B cell (primary cell): ENCODE measurements around the gene NUP214. TPM values are rescaled to one million over a fixed set of nuclear protein-coding genes. Genes with fewer than 3 reads are reported as not detected.

Experiments used
- ATAC-seq: fragments of 200-7000 bp; cut with Tn5 transposase; one replicate; pipeline ENCODE4 v1.10.0; 2021; ENCODE audit warnings: low read depth, mild to moderate bottlenecking, moderate number of reproducible peaks, moderate library complexity
- CTCF ChIA-PET: fragments of 350-600 bp; sonication (Branson Sonifier 250); formaldehyde crosslinking; loops from one replicate; lab custom pipeline; 2021; ENCODE audit warnings: antibody characterized with exemption, inconsistent platforms; lab: Charles Lee
- POLR2A ChIA-PET: fragments of 350-600 bp; sonication (Branson Sonifier 250); formaldehyde crosslinking; loops from one replicate; lab custom pipeline; 2021; ENCODE audit warnings: antibody characterized with exemption; lab: Charles Lee
- DNase-seq: peaks from one replicate; pipeline ENCODE4 v3.0.0; 2013
- H2AFZ ChIP-seq: 2 replicates; pipeline ENCODE4 v1.6.1; 2012; ENCODE audit warnings: mild to moderate bottlenecking, low read depth, low read length; ENCODE audit not compliant: insufficient read depth, poor library complexity, severe bottlenecking
- H3K27ac ChIP-seq, 2 donors: 1 replicate in 1 of 2; 2 replicates in 1 of 2; pipeline ENCODE4 v1.5.1; 2012 to 2013; ENCODE audit warnings: low read length in 2 of 2, mild to moderate bottlenecking in 2 of 2, moderate library complexity in 1 of 2
- H3K27me3 ChIP-seq, 4 experiments: fragments of 200-600 bp in 1 of 4; sonication (generic) in 1 of 4; replicated peaks in 1 of 4; 1 replicate in 2 of 4; 2 replicates in 2 of 4; pipeline versions ENCODE4 v1.6.1 to v1.7.0; 2013 to 2016; ENCODE audit warnings: low read length in 3 of 4, mild to moderate bottlenecking in 2 of 4, mixed read lengths in 1 of 4, moderate library complexity in 1 of 4; ENCODE audit not compliant: insufficient read depth in 4 of 4, control insufficient read depth in 3 of 4; ENCODE audit errors: control extremely low read depth in 1 of 4
- H3K36me3 ChIP-seq, 2 experiments: replicated peaks in 1 of 2; 1 replicate in 1 of 2; 2 replicates in 1 of 2; pipeline versions ENCODE4 v1.6.1 to v1.7.1; 2013; ENCODE audit warnings: low read length in 1 of 2; ENCODE audit not compliant: insufficient read depth in 2 of 2, control insufficient read depth in 1 of 2; ENCODE audit errors: control extremely low read depth in 1 of 2, extremely low read depth in 1 of 2
- H3K4me1 ChIP-seq, 2 donors: fragments of 200-600 bp in 1 of 2; sonication (generic) in 1 of 2; 1 replicate in 1 of 2; 2 replicates in 1 of 2; pipeline versions ENCODE4 v1.5.1 to v1.6.1; 2013 to 2017; ENCODE audit warnings: low read length in 2 of 2; ENCODE audit not compliant: control insufficient read depth in 2 of 2, insufficient read depth in 2 of 2
- H3K4me2 ChIP-seq: replicated peaks from 2 replicates; pipeline ENCODE3; 2012; ENCODE audit warnings: mild to moderate bottlenecking, low read depth, low read length; ENCODE audit not compliant: poor library complexity, severe bottlenecking
- H3K4me3 ChIP-seq, 5 experiments: fragments of 200-600 bp in 1 of 5; sonication (generic) in 1 of 5; 1 replicate in 3 of 5; 2 replicates in 2 of 5; pipeline versions ENCODE4 v1.5.1 to v1.7.0; 2011 to 2016; ENCODE audit warnings: low read length in 4 of 5, mild to moderate bottlenecking in 4 of 5, low read depth in 2 of 5, control low read depth in 1 of 5, moderate library complexity in 1 of 5; ENCODE audit not compliant: insufficient read depth in 1 of 5; ENCODE audit errors: control extremely low read depth in 1 of 5, extremely low read depth in 1 of 5
- H3K79me2 ChIP-seq: fragments of 200-600 bp; sonication (generic); one replicate; pipeline ENCODE4 v1.6.0; 2016; ENCODE audit warnings: low read length; ENCODE audit not compliant: control insufficient read depth, insufficient read depth
- H3K9ac ChIP-seq: fragments of 200-600 bp; sonication (generic); 2 replicates; pipeline ENCODE4 v1.6.1; 2017; ENCODE audit warnings: mild to moderate bottlenecking, low read length, moderate library complexity
- H3K9me3 ChIP-seq, 3 donors: one replicate each; pipeline versions ENCODE4 v1.6.1 to v1.7.1; 2013; ENCODE audit warnings: low read length in 2 of 3; ENCODE audit not compliant: control insufficient read depth in 2 of 3, insufficient read depth in 1 of 3; ENCODE audit errors: control extremely low read depth in 1 of 3
- H4K20me1 ChIP-seq: 2 replicates; pipeline ENCODE4 v1.6.0; 2012; ENCODE audit warnings: mild to moderate bottlenecking, low read length; ENCODE audit not compliant: insufficient read depth, control insufficient read depth, poor library complexity, severe bottlenecking
- H3K27ac Mint-ChIP-seq: one replicate; pipeline ENCODE4 v1.8.0; 2021; ENCODE audit warnings: mixed read lengths
- H3K27me3 Mint-ChIP-seq: one replicate; pipeline ENCODE4 v1.8.0; 2021; ENCODE audit warnings: mixed read lengths
- H3K4me1 Mint-ChIP-seq: one replicate; pipeline ENCODE4 v1.8.0; 2021; ENCODE audit warnings: mixed read lengths
- H3K4me3 Mint-ChIP-seq: one replicate; pipeline ENCODE4 v1.8.0; 2021; ENCODE audit warnings: mixed read lengths
- H3K9me3 Mint-ChIP-seq: one replicate; pipeline ENCODE4 v1.8.0; 2022; ENCODE audit warnings: mixed read lengths; ENCODE audit not compliant: insufficient read depth
- EZH2 ChIP-seq: IDR thresholded peaks from 2 replicates; pipeline ENCODE4 v1.6.1; 2012; ENCODE audit warnings: borderline replicate concordance, low read depth, mild to moderate bottlenecking, moderate library complexity, low read length; ENCODE audit not compliant: insufficient read depth, poor library complexity, severe bottlenecking
- WGBS: methylation state at CpG from one replicate; pipeline ENCODE4 v1.1.5; 2013; ENCODE audit warnings: missing lambda C conversion rate; ENCODE audit not compliant: insufficient coverage; 5-methylcytosine and 5-hydroxymethylcytosine counted together
- intact Hi-C: fragments of 100-400 bp; cut with micrococcal nuclease; formaldehyde crosslinking; loops from one replicate; pipeline ENCODE4 v1.10.0; 2022
- polyA plus RNA-seq: library from polyadenylated mRNA; depleted of rRNA; stranded (reverse); fragments of >200 nt; gene quantifications from 2 replicates; pipeline ENCODE4 v1.2.3, GENCODE V29; 2012
- total RNA-seq, 2 donors: library from RNA; stranded (reverse); fragments of 120-200 nt in 1 of 2; gene quantifications; 1 replicate in 1 of 2; 2 replicates in 1 of 2; pipeline versions ENCODE4 v1.2.3 to v1.2.4, GENCODE V29; 2013 to 2022
- TF ChIP-seq, protein P1 (sequence below): fragments of 200-600 bp; IDR thresholded peaks from one replicate; pipeline ENCODE4 v1.8.0; 2022; ENCODE audit warnings: antibody characterized with exemption, mild to moderate bottlenecking

Gene NUP214
- total and polyA plus RNA-seq, 2 donors (not counting 1 experiment from before 2014, with no cell fraction given), result 19.0 to 94.6 TPM

DNA sequence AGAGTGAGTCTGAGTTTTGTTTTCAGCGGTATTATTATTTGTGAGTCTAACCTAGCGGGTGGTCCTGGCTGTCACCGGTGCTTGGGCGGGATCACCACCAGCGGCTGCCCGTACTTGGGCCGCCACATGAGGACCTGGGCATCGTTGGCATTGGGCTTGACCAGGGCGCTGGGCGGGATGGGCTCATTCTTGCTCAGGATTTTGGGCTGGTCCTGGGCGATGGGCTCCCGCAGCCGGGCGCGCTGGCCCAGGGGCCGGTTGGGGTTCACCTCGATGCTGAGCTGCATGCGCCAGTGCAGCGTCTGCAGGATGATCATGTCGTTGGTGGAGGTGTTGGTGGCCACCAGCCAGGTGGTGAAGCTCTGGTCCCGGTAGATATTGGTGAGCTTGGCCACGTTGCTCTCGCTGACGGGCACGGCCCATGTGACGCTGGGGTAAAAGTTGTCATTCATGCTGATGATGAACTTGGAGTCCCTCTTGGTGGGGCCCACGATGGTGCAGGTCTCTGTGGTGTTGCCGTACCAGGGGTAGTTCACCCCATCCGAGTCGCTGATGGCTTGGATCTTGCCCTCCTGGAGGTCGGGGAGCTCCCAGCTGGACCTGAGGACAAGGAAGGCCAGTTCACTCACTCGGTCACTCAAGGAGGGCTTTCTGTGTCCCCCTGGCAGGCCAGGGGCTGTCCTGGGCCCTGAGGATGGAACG lies 135.5 kb downstream of the NUP214 start:
- Mint-ChIP-seq H3K27me3 (no peaks in the 10 kb centered on the region), H3K9me3 (no peaks in the 10 kb centered on the region), H3K4me3 (no peak overlapping the region), H3K27ac (peak overlapping the region; percentile 70), H3K4me1 (peaks cover 41% of the 10 kb centered on the region)
- no peak overlapping the region for H3K4me3 ChIP-seq
- TF ChIP-seq, protein P1, sequence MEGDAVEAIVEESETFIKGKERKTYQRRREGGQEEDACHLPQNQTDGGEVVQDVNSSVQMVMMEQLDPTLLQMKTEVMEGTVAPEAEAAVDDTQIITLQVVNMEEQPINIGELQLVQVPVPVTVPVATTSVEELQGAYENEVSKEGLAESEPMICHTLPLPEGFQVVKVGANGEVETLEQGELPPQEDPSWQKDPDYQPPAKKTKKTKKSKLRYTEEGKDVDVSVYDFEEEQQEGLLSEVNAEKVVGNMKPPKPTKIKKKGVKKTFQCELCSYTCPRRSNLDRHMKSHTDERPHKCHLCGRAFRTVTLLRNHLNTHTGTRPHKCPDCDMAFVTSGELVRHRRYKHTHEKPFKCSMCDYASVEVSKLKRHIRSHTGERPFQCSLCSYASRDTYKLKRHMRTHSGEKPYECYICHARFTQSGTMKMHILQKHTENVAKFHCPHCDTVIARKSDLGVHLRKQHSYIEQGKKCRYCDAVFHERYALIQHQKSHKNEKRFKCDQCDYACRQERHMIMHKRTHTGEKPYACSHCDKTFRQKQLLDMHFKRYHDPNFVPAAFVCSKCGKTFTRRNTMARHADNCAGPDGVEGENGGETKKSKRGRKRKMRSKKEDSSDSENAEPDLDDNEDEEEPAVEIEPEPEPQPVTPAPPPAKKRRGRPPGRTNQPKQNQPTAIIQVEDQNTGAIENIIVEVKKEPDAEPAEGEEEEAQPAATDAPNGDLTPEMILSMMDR, result no peak
- no peak for TF ChIP-seq EZH2
- H4K20me1 ChIP-seq, result peaks cover 21% of the 10 kb centered on the region
- H3K9ac ChIP-seq, result no peak overlapping the region
- ChIA-PET POLR2A (interaction anchor here (0.5 kb wide), 1 partner anchor 375 kb away, joined by 6 read pairs; no protein-coding TSS in a partner anchor), CTCF (interaction anchor here (1.2 to 14.3 kb wide), 3 partner anchors 8 to 22 kb away, joined by 3 to 158 read pairs (median 4); partner anchors contain the start of gene FAM78A)
- DNase-seq (peak; percentile 7), ATAC-seq (no peak)
- no peak overlapping the region for H2AFZ ChIP-seq
- H3K79me2 ChIP-seq, result peaks cover 89% of the 10 kb centered on the region
- H3K27ac ChIP-seq, result peak overlapping the region in 1 of 2 donors; percentile 80
- no peak overlapping the region for H3K4me2 ChIP-seq
- H3K9me3 ChIP-seq, result no peaks in the 10 kb centered on the region
- intact Hi-C loops, result no loop called here
- peaks cover 50 to 58% of the 10 kb centered on the region in 2 donors for H3K4me1 ChIP-seq
- no peaks in the 10 kb centered on the region for H3K27me3 ChIP-seq
- peaks cover 0 to 56% of the 10 kb centered on the region in 2 experiments for H3K36me3 ChIP-seq
- 98% methylated on average over 33 of the region's 33 CpGs for WGBS
